Thyroid gland (tissue), 4 donors: ENCODE results near the gene APOL3. TPM values are rescaled to one million over a fixed set of nuclear protein-coding genes. Genes with fewer than 3 reads are reported as not detected.

Experiments used
- DNase-seq, 2 donors: peaks; one replicate each; pipeline ENCODE4 v3.0.0-alpha.2; 2019
- H3K27ac ChIP-seq, 3 donors: fragments of 200-600 bp; sonication (generic); 1 replicate in 2 of 3; 2 replicates in 1 of 3; pipeline ENCODE4 v1.5.1; 2016 to 2019; ENCODE audit warnings: mild to moderate bottlenecking in 1 of 3, moderate library complexity in 1 of 3
- H3K27me3 ChIP-seq: fragments of 200-600 bp; sonication (generic); one replicate; pipeline ENCODE4 v1.5.1; 2019
- H3K36me3 ChIP-seq, 2 donors: fragments of 200-600 bp; sonication (generic); one replicate each; pipeline ENCODE4 v1.5.1; 2016 to 2019
- H3K4me1 ChIP-seq, 2 donors: fragments of 200-600 bp; sonication (generic); one replicate each; pipeline ENCODE4 v1.5.1; 2017 to 2019
- H3K4me3 ChIP-seq, 3 donors: fragments of 200-600 bp; sonication (generic); replicated peaks in 1 of 3; 1 replicate in 2 of 3; 2 replicates in 1 of 3; pipeline ENCODE4 v1.5.1; 2016; ENCODE audit warnings: mild to moderate bottlenecking in 1 of 3
- H3K9me3 ChIP-seq: fragments of 200-600 bp; sonication (generic); one replicate; pipeline ENCODE4 v1.5.1; 2017
- CTCF ChIP-seq, 6 experiments: fragments of 200-600 bp in 3 of 6; fragments of 450-650 bp in 3 of 6; sonication (generic) in 3 of 6; IDR thresholded peaks; one replicate each; pipeline ENCODE4 v1.5.1; 2016 to 2019; ENCODE audit warnings: antibody characterized with exemption in 6 of 6, mild to moderate bottlenecking in 2 of 6, inconsistent platforms in 1 of 6, moderate library complexity in 1 of 6
- POLR2A ChIP-seq, 2 donors: fragments of 450-650 bp; IDR thresholded peaks; one replicate each; pipeline ENCODE4 v1.6.1; 2017; ENCODE audit warnings: antibody characterized with exemption in 2 of 2, mild to moderate bottlenecking in 2 of 2, moderate library complexity in 1 of 2
- WGBS, 2 donors: methylation state at CpG; one replicate each; pipeline ENCODE4 v1.1.5; 2017; 5-methylcytosine and 5-hydroxymethylcytosine counted together
- intact Hi-C: fragments of 100-400 bp; cut with DNase I; formaldehyde crosslinking; loops from one replicate; pipeline ENCODE4 v1.15.1; 2023
- total RNA-seq, 4 donors: library from RNA; depleted of rRNA; stranded (reverse); fragments of >200 nt; gene quantifications; one replicate each; pipeline ENCODE4 v1.2.3, GENCODE V29; 2016

Gene APOL3
- total RNA-seq, 4 donors from 2014 or later = 23.3 to 91.9 (median 59.9) TPM

- intact Hi-C loops = no loop called here
- no peaks in the 10 kb centered on the region for H3K9me3 ChIP-seq
- H3K27ac ChIP-seq = no peak overlapping the region
- no peaks in the 10 kb centered on the region for H3K27me3 ChIP-seq
- TF ChIP-seq POLR2A (IDR thresholded peaks at IDR 0.05) (no peak), CTCF (IDR thresholded peaks at IDR 0.05) (no peak)
- 65 to 84% methylated on average over 10 of the region's 10 CpGs for WGBS, 2 donors
- H3K4me1 ChIP-seq = no peaks in the 10 kb centered on the region
- H3K36me3 ChIP-seq = no peaks in the 10 kb centered on the region
- H3K4me3 ChIP-seq = no peak overlapping the region
- no peak for DNase-seq
Measured at GRCh38 chr22:36166518-36167220, 6.1 kb upstream of the APOL3 start.

- no peak for TF ChIP-seq CTCF (IDR thresholded peaks at IDR 0.05)
- no peak for TF ChIP-seq POLR2A (IDR thresholded peaks at IDR 0.05)
- intact Hi-C loops = no loop called here
Measured at GRCh38 chr22:36166086-36166485, 5.5 kb upstream of the APOL3 start.

GRCh38 chr22:36165141-36165540 is 4.6 kb upstream of the APOL3 start:
- H3K4me3 ChIP-seq = no peak overlapping the region
- H3K4me1 ChIP-seq = peaks cover 3 to 6% of the 10 kb centered on the region in 2 donors
- H3K9me3 ChIP-seq = no peaks in the 10 kb centered on the region
- no peak for DNase-seq
- intact Hi-C loops = no loop called here
- H3K27ac ChIP-seq = no peak overlapping the region
- TF ChIP-seq CTCF (IDR thresholded peaks at IDR 0.05) = no peak
- no peak for TF ChIP-seq POLR2A (IDR thresholded peaks at IDR 0.05)
- WGBS, 2 donors = 86 to 95% methylated on average over 2 of the region's 2 CpGs
- H3K27me3 ChIP-seq = no peaks in the 10 kb centered on the region
- H3K36me3 ChIP-seq = no peaks in the 10 kb centered on the region

More at GRCh38 chr22:36166086-36166485, 5.5 kb upstream of the APOL3 start:
- H3K27me3 ChIP-seq = no peaks in the 10 kb centered on the region
- no peak for DNase-seq
- no peak overlapping the region for H3K4me3 ChIP-seq
- no peak overlapping the region for H3K27ac ChIP-seq
- H3K4me1 ChIP-seq = no peaks in the 10 kb centered on the region
- WGBS, 2 donors = 96 to 97% methylated on average over 3 of the region's 3 CpGs
- H3K9me3 ChIP-seq = no peaks in the 10 kb centered on the region
- no peaks in the 10 kb centered on the region for H3K36me3 ChIP-seq

- intact Hi-C loops = no loop called here
- Histone ChIP-seq H3K4me3 (no peak overlapping the region), H3K27ac (no peak overlapping the region), H3K27me3 (no peaks in the 10 kb centered on the region), H3K4me1 (peaks cover 3 to 6% of the 10 kb centered on the region in 2 donors), H3K9me3 (no peaks in the 10 kb centered on the region), H3K36me3 (no peaks in the 10 kb centered on the region)
- DNase-seq = no peak
- TF ChIP-seq CTCF (IDR thresholded peaks at IDR 0.05) (no peak), POLR2A (IDR thresholded peaks at IDR 0.05) (no peak)
- 89 to 96% methylated on average over 1 of the region's 1 CpG for WGBS, 2 donors
Measured at GRCh38 chr22:36164621-36165020, 4.1 kb upstream of the APOL3 start.

- Histone ChIP-seq H3K36me3 (no peaks in the 10 kb centered on the region), H3K27me3 (no peaks in the 10 kb centered on the region), H3K4me1 (peaks cover 3 to 6% of the 10 kb centered on the region in 2 donors), H3K27ac (no peak overlapping the region), H3K9me3 (no peaks in the 10 kb centered on the region), H3K4me3 (no peak overlapping the region)
- intact Hi-C loops = no loop called here
- TF ChIP-seq CTCF (IDR thresholded peaks at IDR 0.05) = no peak
- no peak for TF ChIP-seq POLR2A (IDR thresholded peaks at IDR 0.05)
- 85 to 94% methylated on average over 2 of the region's 2 CpGs for WGBS, 2 donors
- no peak for DNase-seq
Measured at GRCh38 chr22:36163497-36163896, 2.9 kb upstream of the APOL3 start.
